ENCODE measurements around the gene GAD2. TPM values are rescaled to one million over a fixed set of nuclear protein-coding genes. Genes with fewer than 3 reads are reported as not detected.
A peak's percentile ranks its signal among the peaks of the same experiment; 100 is the strongest.

The GAD2 gene
- total and polyA plus RNA-seq, 4 donors, result not detected

GRCh38 chr10:26243351-26243720 lies 26.8 kb downstream of the GAD2 start:
- TF ChIP-seq CTCF (IDR thresholded peaks at IDR 0.05; ENCODE audit: control extremely low read depth, extremely low read depth), result no peak
- DNase-seq (peak in 1 of 3 donors; percentile 6), ATAC-seq (ENCODE audit: insufficient read depth, low FRiP score) (no peak)
- no peaks in the 10 kb centered on the region for H3K9me3 ChIP-seq (ENCODE audit: control insufficient read depth in 4 of 4, insufficient read depth in 3 of 4, low read length in 3 of 4)
- H3K4me1 ChIP-seq (ENCODE audit: control insufficient read depth in 5 of 5, insufficient read depth in 5 of 5, low read length in 5 of 5), result no peaks in the 10 kb centered on the region
- no peak overlapping the region for H3K9ac ChIP-seq (ENCODE audit: insufficient read depth in 1 of 2, low read length in 2 of 2)
- H3K4me3 ChIP-seq, result no peak overlapping the region
- no peaks in the 10 kb centered on the region for H3K27me3 ChIP-seq (ENCODE audit: control insufficient read depth in 3 of 3, insufficient read depth in 3 of 3, low read length in 2 of 3)
- 68 to 77% methylated on average over 5 of the region's 5 CpGs for WGBS, 2 donors
- no peak overlapping the region for H3K27ac ChIP-seq (ENCODE audit: low read depth in 1 of 2, low read length in 1 of 2)
- no peaks in the 10 kb centered on the region for H3K36me3 ChIP-seq (ENCODE audit: control insufficient read depth in 4 of 4, insufficient read depth in 4 of 4, low read length in 4 of 4)

GRCh38 chr10:26249681-26250080 lies 33.1 kb downstream of the GAD2 start:
- 82 to 84% methylated on average over 6 of the region's 6 CpGs for WGBS, 2 donors
- no peak for TF ChIP-seq CTCF (IDR thresholded peaks at IDR 0.05; ENCODE audit: control extremely low read depth, extremely low read depth)
- Histone ChIP-seq H3K4me3 (no peak overlapping the region), H3K36me3 (ENCODE audit: control insufficient read depth in 4 of 4, insufficient read depth in 4 of 4, low read length in 4 of 4) (no peaks in the 10 kb centered on the region), H3K27me3 (ENCODE audit: control insufficient read depth in 3 of 3, insufficient read depth in 3 of 3, low read length in 2 of 3) (peaks cover 0 to 3% (median 0%) of the 10 kb centered on the region in 3 donors), H3K27ac (ENCODE audit: low read depth in 1 of 2, low read length in 1 of 2) (no peak overlapping the region), H3K9me3 (ENCODE audit: control insufficient read depth in 4 of 4, insufficient read depth in 3 of 4, low read length in 3 of 4) (no peaks in the 10 kb centered on the region), H3K4me1 (ENCODE audit: control insufficient read depth in 5 of 5, insufficient read depth in 5 of 5, low read length in 5 of 5) (no peaks in the 10 kb centered on the region), H3K9ac (ENCODE audit: insufficient read depth in 1 of 2, low read length in 2 of 2) (no peak overlapping the region)
- DNase-seq (no peak), ATAC-seq (ENCODE audit: insufficient read depth, low FRiP score) (no peak)

- no peak for ATAC-seq (ENCODE audit: insufficient read depth, low FRiP score)
- WGBS, 2 donors, result 90 to 96% methylated on average over 6 of the region's 6 CpGs
- Histone ChIP-seq H3K9ac (ENCODE audit: insufficient read depth in 1 of 2, low read length in 2 of 2) (no peak overlapping the region), H3K36me3 (ENCODE audit: control insufficient read depth in 4 of 4, insufficient read depth in 4 of 4, low read length in 4 of 4) (no peaks in the 10 kb centered on the region), H3K4me3 (no peak overlapping the region), H3K27ac (ENCODE audit: low read depth in 1 of 2, low read length in 1 of 2) (no peak overlapping the region), H3K27me3 (ENCODE audit: control insufficient read depth in 3 of 3, insufficient read depth in 3 of 3, low read length in 2 of 3) (peaks cover 0 to 3% (median 0%) of the 10 kb centered on the region in 3 donors), H3K9me3 (ENCODE audit: control insufficient read depth in 4 of 4, insufficient read depth in 3 of 4, low read length in 3 of 4) (no peaks in the 10 kb centered on the region), H3K4me1 (ENCODE audit: control insufficient read depth in 5 of 5, insufficient read depth in 5 of 5, low read length in 5 of 5) (no peaks in the 10 kb centered on the region)
- no peak for TF ChIP-seq CTCF (IDR thresholded peaks at IDR 0.05; ENCODE audit: control extremely low read depth, extremely low read depth)
- DNase-seq, result no peak
Observed at GRCh38 chr10:26251925-26252324, 35.4 kb downstream of the GAD2 start.

- TF ChIP-seq CTCF (IDR thresholded peaks at IDR 0.05; ENCODE audit: control extremely low read depth, extremely low read depth), result no peak
- DNase-seq (no peak), ATAC-seq (ENCODE audit: insufficient read depth, low FRiP score) (no peak)
- H3K27me3 ChIP-seq (ENCODE audit: control insufficient read depth in 3 of 3, insufficient read depth in 3 of 3, low read length in 2 of 3), result peaks cover 0 to 6% (median 0%) of the 10 kb centered on the region in 3 donors
- no peak overlapping the region for H3K27ac ChIP-seq (ENCODE audit: low read depth in 1 of 2, low read length in 1 of 2)
- H3K36me3 ChIP-seq (ENCODE audit: control insufficient read depth in 4 of 4, insufficient read depth in 4 of 4, low read length in 4 of 4), result no peaks in the 10 kb centered on the region
- WGBS, 2 donors, result 75 to 78% methylated on average over 7 of the region's 7 CpGs
- peaks cover 0 to 4% (median 0%) of the 10 kb centered on the region in 4 donors for H3K9me3 ChIP-seq (ENCODE audit: control insufficient read depth in 4 of 4, insufficient read depth in 3 of 4, low read length in 3 of 4)
- H3K4me3 ChIP-seq, result no peak overlapping the region
- H3K9ac ChIP-seq (ENCODE audit: insufficient read depth in 1 of 2, low read length in 2 of 2), result no peak overlapping the region
- H3K4me1 ChIP-seq (ENCODE audit: control insufficient read depth in 5 of 5, insufficient read depth in 5 of 5, low read length in 5 of 5), result no peaks in the 10 kb centered on the region
Observed at GRCh38 chr10:26254616-26255015, 38.0 kb downstream of the GAD2 start.

Data from lung (tissue), 12 donors.